Measurements from ENCODE around the gene SORCS2.
"Not testable (repeated sequence)": the region's sequence is repeated elsewhere in the genome, so short reads cannot be mapped to it uniquely, and the experiment has no call there.

SORCS2 gene

GRCh38 chr4:7434141-7434765, 241.9 kb downstream of the SORCS2 start:
- DNase-seq, result no peak

DNA sequence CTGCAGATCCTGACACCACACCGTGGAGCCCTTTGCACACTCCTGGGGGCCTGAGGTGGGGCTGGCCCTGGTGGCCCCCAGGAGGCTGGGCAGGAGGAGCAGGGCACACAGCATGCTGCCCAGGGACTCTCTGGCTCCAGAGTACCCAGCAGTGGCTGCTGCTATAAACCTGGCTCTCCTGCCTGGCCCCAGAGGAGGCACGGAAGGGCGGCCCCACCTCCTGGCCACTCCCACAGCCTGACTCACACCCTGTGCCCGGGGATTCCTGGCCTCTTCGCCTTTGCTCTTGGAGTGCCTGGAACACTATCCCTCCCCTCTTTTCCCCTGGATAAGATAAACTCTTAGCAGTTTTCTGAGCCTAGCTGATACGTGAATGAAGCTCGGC, 242.4 kb downstream of the SORCS2 start, which contains the start of gene PSAPL1:
TSS of gene PSAPL1 (minus strand) at position 165 of the 385 bp plus-strand sequence. CDS start at position 114, 51 bp downstream.
- DNase-seq, result no peak

DNA sequence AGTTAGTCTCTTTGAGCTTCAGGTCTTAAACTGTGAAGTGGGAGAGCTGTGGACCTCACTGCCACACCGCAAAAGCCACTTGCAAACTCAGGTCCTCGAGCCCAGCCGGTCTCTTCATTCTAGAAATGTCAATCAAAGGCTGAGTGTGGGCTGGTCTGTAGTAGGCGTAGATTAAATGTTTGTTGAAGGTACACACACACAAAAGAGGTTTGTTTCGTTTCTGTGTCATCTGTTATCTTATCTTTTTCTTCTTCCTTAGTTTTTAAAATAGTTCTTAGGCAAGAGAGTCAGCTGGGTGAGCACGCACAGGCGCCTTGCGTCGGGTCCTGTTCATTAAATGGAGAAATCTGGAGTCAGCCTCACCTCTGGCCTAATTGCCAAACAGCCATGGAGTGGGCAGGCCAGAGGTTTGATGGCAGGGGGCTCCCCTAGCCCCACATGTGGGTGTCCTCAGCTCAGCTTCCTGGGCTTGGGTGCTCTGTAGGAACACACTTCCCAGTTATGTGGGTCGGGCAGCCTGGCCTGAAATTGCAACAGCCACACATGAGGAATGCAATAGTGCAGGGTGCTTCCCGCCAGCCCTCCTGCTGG, 243.2 kb downstream of the SORCS2 start:
- DNase-seq, result no peak

DNA sequence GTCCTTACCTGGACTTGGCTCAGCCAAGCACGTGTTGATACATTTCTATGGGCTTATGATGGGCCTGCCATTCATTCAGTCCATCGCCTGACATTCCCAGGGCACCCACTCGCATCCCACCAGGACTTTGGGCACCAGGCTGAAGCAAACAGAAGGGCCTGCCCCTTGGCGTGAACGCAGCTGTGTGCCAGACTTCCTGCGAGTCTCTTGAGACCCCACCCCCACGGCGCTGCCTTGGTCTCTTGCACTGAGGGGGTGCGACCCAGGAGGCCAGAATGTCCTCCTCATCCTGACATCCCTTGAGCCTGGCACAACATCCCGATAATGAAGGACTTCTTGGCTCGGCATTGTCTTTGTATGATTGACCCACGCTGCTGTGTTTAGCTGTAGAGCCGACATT, 243.9 kb downstream of the SORCS2 start:
- no peak for DNase-seq

DNA sequence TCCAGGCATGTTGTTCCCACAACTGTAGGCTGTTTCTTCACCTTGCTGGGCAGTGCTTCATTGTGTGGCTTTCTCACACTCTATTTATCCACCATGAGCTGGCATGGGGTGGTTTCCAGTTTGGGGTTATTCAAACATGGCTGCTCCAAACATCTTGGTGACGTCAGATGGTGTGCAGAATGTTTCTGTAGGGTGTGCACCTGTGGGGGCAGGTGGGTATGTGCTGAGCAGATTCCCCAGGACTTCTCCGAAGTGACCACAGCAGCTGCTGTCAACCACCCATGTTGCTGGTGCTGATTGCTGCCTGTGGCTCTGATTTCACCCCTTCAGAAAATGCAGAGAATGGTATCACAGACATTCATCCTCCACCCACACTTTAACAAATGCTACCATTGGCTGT, 247.4 kb downstream of the SORCS2 start:
- DNase-seq, result no peak

DNA sequence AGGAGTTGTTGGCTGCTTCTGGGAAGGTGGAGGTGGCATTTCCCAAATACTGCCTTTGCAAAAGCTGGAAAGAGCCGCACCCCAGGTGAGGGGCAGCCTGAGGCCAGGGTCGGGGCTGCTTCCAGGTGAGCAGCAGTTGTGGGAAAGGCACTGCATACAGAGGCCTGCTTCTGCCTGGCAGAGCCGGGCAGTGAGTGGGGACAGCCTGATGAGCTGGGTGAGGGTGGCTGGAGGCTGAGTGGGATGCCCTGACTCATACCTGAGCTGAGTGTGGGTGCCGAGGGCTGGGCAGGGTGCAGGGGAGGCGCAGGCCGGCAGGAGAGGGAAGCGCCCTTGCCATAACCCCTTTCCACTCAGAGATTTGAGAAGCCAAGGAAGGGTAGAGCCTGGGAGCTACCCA, 248.9 kb downstream of the SORCS2 start:
- DNase-seq, result no peak

DNA sequence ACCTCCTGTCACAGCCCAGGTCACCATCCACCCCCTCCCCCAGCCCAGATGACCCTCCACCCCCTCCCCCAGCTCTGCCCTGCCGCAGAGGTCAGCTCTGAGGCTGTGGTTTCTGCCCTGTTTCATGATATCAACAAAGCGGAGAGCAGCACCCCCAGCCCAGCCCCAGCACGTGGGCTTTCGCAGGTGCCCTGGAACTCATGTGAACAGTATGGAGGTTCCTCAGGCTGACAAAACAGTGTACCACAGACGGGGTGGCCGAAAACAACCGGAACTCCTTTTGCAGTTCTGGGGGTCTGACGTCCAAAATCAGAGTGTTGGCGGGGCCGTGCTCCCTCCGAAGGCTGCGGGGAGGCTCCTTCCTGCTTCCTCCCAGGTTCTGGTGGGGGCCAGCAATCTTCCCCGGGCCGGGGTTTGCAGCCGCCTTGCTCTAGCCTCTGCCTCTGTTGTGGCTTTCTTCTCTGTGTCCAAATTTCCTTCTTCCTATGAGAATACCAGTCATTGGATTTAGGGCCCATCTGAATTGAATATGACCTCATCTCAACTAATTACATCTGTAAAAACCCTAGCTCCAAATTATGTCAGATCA, 250.3 kb downstream of the SORCS2 start:
- no peak for DNase-seq

DNA sequence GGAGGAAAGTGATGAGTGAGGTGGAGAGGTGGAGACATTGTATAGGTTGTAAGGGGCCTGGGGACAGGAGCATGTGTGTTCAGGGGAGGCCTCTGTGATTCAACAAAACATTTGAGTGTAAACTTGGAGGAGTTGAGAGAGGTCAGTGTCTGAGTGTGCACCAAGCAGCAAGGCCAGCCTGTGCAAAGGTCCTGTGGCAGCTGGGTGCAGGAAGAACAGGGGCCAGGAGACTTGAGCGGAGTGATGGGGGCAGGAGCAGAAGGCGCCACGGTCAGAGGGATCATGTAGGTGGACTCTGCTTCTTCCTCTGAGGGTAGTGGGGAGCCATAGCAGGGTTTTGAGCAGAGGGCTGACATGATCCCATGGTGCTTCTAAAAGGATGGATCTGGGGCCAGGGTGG, 252.0 kb downstream of the SORCS2 start:
- no peak for DNase-seq

- no peak for DNase-seq
These were observed 252.4 kb downstream of the SORCS2 start for GRCh38 chr4:7444731-7445130.

DNA sequence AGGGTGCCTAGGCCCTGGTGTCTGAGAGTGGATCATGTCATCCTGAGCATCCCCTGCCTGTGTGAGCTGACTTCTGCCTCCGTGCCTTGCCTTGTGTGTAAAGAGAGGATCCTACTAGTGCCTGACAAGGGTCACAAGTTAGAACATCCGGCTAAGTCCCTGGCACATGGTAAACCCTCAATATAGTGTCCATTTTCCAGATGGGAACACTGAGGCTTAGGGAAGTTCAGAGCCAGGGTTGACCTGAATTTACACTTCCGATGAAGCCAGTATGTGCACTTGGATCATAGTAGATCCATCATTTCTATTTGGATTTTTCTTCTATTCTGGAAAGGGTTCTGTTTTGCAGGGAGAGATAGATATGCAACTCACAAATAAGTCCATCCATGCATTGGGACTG, 254.9 kb downstream of the SORCS2 start:
- no peak for DNase-seq

- no peak for DNase-seq
These were observed 255.7 kb downstream of the SORCS2 start for GRCh38 chr4:7448036-7448435.

DNA sequence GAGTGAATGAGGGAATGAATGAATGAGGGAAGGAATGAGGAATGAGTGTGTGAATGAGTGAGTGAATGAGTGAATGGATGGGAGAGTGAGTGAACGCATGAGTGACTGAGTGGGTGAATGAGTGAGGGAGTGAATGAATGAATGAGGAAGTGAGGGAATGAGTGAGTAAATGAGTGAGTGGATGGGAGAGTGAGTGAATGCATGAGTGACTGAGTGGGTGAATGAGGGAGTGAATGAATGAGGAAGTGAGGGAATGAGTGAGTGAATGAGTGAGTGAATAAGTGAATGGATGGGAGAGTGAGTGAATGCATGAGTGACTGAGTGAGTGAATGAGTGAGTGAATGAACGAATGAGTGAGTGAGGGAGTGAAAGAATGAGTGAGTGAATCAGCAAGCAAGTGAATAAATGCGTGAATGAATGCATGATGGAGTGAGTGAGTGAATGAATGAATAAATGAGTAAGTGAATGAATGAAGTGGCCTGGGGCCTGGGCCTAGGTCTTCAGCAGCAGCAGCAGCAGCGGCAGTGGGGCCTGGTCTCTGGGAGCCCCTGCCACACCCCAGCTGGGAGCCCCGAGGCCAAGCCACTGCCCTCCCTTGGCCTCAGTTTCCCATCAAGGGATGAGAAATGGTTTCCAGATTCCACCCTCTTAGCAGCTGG, 258.6 kb downstream of the SORCS2 start:
- DNase-seq, result no peak

DNA sequence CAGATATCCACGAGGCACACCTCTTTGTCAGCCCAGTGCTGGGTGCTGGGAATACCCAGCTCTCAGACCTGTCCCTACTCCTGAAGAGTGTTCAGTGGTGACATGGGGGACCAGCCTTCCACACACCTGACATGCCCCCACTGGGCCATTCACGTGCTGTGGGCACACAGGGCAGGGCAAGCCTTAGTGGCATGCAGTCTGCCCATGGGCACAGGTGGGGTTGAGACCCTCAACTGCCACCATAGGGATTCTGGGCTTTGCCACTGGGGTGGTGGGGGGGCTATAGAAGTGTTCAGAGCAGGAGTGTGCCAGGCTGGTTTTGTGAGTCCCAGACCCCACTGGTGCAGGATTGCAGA, 259.1 kb downstream of the SORCS2 start:
- no peak for DNase-seq

GRCh38 chr4:7451800-7452199, 259.5 kb downstream of the SORCS2 start:
- DNase-seq, result no peak

GRCh38 chr4:7452802-7453201, 260.5 kb downstream of the SORCS2 start:
- DNase-seq, result not testable (repeated sequence)

DNA sequence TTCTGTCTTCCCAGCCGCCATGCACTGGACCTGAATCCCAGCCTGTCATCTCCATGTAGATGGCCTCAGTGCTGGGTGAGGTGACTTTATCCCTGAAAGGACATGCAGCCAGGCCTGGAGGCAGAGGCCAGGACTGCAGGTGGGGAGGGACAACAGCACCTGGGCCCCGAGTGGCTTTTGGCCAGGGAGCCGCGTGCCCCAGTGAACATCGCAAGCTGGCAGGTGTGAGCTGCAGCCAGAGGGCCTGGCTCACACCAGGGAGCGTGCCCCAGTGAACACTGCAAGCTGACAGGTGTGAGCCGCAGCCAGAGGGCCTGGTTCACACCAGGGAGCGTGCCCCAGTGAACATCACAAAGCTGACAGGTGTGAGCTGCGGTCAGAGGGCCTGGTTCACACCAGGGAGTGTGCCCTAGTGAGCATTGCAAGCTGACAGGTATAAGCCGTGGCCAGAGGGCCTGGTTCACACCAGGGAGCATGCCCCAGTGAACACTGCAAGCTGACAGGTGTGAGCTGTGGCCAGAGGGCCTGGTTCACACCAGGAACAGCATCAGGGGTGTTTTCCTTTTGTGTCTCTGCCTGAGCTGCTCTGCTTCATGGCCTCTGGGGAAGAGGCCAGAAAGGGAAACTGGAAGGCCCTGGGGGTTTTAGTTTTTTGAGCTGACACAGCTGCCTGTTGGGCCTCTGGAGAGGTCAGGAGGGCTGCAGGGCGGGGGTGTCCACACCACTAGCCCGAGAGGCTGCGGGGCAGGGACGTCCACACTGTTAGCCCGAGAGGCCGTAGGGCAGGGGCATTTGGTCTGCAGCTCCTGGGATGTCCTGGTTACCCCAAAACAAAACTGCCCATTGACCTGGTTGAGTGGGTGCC, 265.1 kb downstream of the SORCS2 start:
- DNase-seq, result no peak

DNA sequence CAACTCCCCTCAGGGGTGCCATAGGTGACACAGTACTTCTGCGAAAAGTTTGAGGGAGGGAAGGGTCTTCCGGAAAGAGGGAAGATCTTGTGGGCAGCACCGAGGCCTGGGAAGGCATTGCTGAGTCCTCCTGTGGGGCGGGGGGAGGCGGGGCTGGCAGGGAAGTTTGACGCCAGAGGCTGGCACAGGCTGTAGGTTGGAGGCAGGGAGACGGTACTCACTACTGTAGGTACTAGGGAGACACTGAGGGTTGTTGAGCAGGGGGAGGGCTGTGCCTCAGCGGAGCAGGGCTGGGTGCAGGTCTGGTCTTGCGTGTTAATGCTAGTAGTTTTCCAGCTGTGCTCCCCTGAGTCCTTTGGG, 265.7 kb downstream of the SORCS2 start:
- DNase-seq, result no peak

DNA sequence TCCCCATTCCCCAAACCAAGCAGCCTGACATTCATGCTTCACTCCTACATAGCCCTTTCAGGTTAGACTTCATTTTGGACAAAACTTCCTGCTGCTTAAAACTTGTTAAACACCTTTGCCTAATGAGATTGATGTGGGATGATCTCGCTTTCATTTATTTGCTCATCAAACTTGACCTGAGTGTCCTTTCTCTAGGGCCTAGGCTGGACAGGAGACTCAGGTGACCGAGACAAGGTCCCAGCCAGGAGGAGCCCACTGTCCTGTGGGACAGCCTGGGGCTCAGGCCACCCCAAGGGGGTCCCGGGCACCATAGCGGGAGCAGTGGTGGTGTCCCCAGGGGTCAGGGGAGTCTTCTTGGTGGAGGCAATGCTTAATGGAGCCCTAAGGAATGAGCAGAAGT, 266.1 kb downstream of the SORCS2 start:
- no peak for DNase-seq

DNA sequence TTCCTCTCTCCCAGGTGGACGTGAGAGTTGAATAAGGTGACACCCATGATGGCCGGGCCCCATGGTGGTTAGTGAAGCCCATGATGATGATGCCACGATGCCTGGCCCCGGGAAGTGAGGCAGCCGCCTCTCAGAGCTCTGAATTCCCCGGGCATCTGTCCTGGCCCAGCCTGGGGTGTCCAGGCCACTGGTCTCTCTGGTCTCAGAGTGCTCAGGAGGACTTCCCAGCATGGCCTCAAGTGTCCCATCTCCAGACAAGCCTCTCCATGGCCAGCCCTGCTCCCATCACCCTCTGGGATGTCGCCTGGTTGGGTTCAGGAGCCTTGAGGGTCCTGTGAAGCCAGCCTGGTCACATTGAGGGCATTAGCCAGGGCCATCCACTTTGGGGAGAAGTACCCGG, 267.1 kb downstream of the SORCS2 start:
- DNase-seq, result no peak

DNA sequence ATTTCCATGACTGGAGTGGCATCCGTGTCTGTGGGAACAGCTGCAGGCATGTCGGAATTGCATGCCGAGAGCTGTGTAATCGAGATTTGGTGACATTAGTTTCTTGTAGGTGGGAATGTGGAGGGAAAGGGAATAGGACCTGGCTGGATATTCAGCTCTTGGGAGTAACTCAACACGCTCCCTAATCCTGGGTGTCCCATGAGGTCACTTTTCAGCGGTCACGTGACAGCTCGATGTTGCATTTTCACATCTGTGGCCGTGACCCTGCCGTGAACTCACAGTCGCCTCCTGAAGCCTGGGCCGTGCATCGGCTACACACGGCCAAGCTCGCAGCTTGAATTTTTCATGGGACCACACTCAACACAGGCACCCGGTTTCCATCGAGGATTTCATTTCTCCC, 268.2 kb downstream of the SORCS2 start:
- DNase-seq, result no peak

GRCh38 chr4:7461230-7461629, 268.9 kb downstream of the SORCS2 start:
- no peak for DNase-seq

DNA sequence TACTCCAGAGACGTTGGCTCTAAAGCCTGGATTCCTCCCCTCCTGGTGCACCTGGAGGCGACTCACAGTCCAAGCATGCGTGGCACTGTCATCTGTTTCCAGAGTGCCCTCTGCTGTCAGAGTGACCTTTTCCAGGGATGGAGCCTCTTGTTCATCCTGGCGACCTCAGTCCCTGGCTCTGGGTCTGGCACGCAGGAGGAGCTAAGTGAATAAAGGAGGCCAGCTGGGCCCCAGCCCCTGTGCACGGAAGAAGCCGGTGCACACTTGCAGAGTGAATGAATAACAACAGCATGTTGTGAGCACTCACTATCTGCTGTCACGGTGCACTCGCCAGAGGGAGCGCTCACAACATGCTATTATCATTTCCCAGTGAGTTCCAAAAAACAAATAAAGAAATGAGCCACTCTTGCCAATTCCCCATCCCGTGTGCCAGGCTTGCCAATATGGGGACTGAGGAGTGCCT, 270.2 kb downstream of the SORCS2 start:
- DNase-seq, result no peak

GRCh38 chr4:7463566-7464258, 271.4 kb downstream of the SORCS2 start:
- DNase-seq, result no peak

All from CD4-positive, alpha-beta T cell treated with Interferon gamma for 1 hour (primary cell).